PC-9 (cell line): ENCODE measurements around the gene SLC46A1.

Experiments
- CTCF ChIP-seq: fragments of 200-600 bp; sonication (generic); conservative IDR thresholded peaks from 2 replicates; pipeline ENCODE4 v1.6.1; 2017; ENCODE audit warnings: mixed run types, antibody characterized with exemption, mild to moderate bottlenecking, moderate library complexity
- EZH2 ChIP-seq: fragments of 200-600 bp; sonication (generic); IDR thresholded peaks from 2 replicates; pipeline ENCODE4 v1.8.0; 2017; ENCODE audit warnings: antibody characterized with exemption, low read depth

DNA sequence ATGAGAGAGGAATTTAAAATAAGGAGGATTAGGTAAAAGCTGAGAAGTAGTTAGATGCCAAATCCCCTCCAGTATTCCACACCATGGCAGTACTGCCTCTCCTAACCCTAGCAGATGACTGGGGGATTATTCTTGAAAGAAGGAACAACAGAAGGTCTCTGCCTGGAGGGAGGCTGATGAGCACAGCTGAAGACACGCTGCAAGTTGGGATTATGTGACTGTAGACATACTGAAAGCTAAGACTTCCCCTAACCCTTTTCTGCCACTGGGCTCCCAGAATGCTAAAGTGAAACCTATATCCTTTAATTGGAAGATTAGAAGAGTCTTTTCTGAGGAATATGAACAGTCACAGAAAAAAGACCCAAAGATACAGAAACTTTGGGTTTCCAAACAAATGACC, 27.7 kb upstream of the SLC46A1 start:
- no peak for TF ChIP-seq CTCF
- no peak for TF ChIP-seq EZH2
